Measurements from ENCODE around the gene RSPH10B2.
"Not testable (repeated sequence)": the region's sequence is repeated elsewhere in the genome, so short reads cannot be mapped to it uniquely, and the experiment has no call there.

RSPH10B2 gene

GRCh38 chr7:6728893-6729491, 24.9 kb upstream of the RSPH10B2 start:
- Histone ChIP-seq H3K4me2 (ENCODE audit: low read length) (peak overlapping the region; percentile 94), H3K9ac (ENCODE audit: low read depth, low read length) (peak overlapping the region; percentile 99), H3K4me3 (ENCODE audit: low read length) (peak overlapping the region; percentile 99)
- not testable (repeated sequence) for H3K36me3 ChIP-seq (ENCODE audit: insufficient read depth, low read length); H3K27me3 ChIP-seq (ENCODE audit: control insufficient read depth, insufficient read depth, low read length); H3K4me1 ChIP-seq (ENCODE audit: control insufficient read depth, insufficient read depth, low read length); H3K9me3 ChIP-seq (replicated peaks; ENCODE audit: low read length)

DNA sequence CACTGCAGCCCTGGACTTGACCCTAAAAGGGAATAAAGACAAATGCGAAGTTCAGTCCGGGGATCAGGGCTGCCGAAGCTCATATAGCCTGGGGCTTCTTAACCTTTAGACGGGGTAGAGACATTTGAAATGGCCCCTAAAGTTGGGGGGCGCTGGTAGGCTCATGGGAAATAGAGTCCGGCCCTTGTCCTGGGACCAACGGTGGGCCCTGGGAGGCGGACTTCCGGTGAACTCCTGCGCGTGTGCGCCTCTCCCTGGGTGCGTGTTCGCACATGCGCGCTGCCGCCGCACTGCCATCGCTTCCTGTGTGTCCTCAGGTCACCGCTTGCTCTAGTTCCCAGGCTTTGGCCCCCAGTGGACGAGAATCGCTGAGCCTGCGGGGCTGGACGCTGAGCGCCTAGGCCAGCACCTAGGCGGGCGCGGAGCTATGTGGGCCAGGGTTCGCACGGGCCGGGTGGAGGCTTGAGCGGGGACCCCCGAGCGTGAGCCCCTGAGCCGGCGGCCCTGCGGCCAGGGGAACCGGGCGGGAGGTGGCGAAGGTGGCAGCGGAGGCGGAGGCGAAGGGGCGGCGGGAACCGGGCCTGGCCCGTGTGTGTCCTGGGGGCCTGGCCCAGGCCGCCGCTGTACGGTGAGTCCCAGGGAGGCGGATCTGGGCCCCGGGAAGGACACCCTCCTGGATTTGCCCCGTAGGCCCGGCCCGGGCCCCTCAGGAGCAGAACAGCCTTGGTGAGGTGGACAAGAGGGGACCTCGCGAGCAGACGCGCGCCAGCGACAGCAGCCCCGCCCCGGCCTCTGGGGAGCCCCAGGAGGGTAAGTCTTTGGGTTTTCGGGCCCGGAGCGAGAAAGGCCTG, 24.2 kb upstream of the RSPH10B2 start:
- Histone ChIP-seq H3K4me3 (ENCODE audit: low read length) (peak overlapping the region; percentile 99), H3K4me2 (ENCODE audit: low read length) (peak overlapping the region; percentile 94), H3K36me3 (ENCODE audit: insufficient read depth, low read length) (peaks cover under 1% of the 10 kb centered on the region), H3K27me3 (ENCODE audit: control insufficient read depth, insufficient read depth, low read length) (no peaks in the 10 kb centered on the region), H3K9me3 (replicated peaks; ENCODE audit: low read length) (no peaks in the 10 kb centered on the region), H3K9ac (ENCODE audit: low read depth, low read length) (peak overlapping the region; percentile 99), H3K4me1 (ENCODE audit: control insufficient read depth, insufficient read depth, low read length) (peaks cover 8% of the 10 kb centered on the region)

DNA sequence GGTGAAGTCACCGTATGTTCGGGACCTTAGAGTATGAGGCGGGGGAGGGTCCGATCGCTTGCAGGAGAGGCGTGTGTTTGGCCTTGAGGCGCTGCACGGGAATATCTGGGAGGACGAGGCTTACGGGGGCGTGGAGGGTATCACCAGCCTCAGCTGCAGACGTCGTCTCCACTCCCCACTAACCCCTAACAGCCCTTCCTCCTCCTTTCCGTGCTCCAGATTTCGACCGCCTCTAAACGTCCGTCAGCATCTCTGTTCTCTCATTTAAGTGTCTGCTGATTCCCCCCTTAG, 23.6 kb upstream of the RSPH10B2 start:
- H3K27me3 ChIP-seq (ENCODE audit: control insufficient read depth, insufficient read depth, low read length) = no peaks in the 10 kb centered on the region
- peak overlapping the region; percentile 99 for H3K4me3 ChIP-seq (ENCODE audit: low read length)
- H3K9ac ChIP-seq (ENCODE audit: low read depth, low read length) = peak overlapping the region; percentile 99
- H3K9me3 ChIP-seq (replicated peaks; ENCODE audit: low read length) = no peaks in the 10 kb centered on the region
- H3K36me3 ChIP-seq (ENCODE audit: insufficient read depth, low read length) = peaks cover 6% of the 10 kb centered on the region
- H3K4me2 ChIP-seq (ENCODE audit: low read length) = peak overlapping the region; percentile 94
- peaks cover 8% of the 10 kb centered on the region for H3K4me1 ChIP-seq (ENCODE audit: control insufficient read depth, insufficient read depth, low read length)

DNA sequence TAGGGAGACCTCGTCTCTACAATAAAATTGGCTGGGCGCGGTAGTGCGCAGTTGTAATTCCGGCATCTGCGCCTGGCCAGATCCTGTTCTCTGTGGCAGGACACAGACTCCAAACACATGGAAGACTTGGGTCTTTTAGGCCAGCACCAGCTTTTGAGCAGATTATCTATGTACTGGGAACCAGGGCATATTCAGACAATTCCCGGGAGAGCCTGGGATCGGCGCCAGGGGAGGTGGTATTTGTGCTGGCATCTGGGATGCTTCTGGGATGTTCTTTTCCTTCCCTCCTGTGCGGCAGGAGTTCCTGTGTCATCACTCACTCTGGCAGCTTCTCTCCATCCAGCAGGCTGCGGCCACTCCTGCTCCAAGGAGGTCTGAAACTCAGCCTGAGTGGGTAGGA, 15.5 kb upstream of the RSPH10B2 start:
- not testable (repeated sequence) for H3K9ac ChIP-seq (ENCODE audit: low read depth, low read length); H3K27me3 ChIP-seq (ENCODE audit: control insufficient read depth, insufficient read depth, low read length); H3K9me3 ChIP-seq (replicated peaks; ENCODE audit: low read length); H3K4me2 ChIP-seq (ENCODE audit: low read length); H3K4me1 ChIP-seq (ENCODE audit: control insufficient read depth, insufficient read depth, low read length); H3K4me3 ChIP-seq (ENCODE audit: low read length)
- H3K36me3 ChIP-seq (ENCODE audit: insufficient read depth, low read length) = peaks cover 26% of the 10 kb centered on the region

GRCh38 chr7:6744410-6745100, 9.3 kb upstream of the RSPH10B2 start:
- not testable (repeated sequence) for H3K4me1 ChIP-seq (ENCODE audit: control insufficient read depth, insufficient read depth, low read length); H3K9ac ChIP-seq (ENCODE audit: low read depth, low read length); H3K27me3 ChIP-seq (ENCODE audit: control insufficient read depth, insufficient read depth, low read length); H3K4me3 ChIP-seq (ENCODE audit: low read length); H3K36me3 ChIP-seq (ENCODE audit: insufficient read depth, low read length); H3K4me2 ChIP-seq (ENCODE audit: low read length); H3K9me3 ChIP-seq (replicated peaks; ENCODE audit: low read length)

GRCh38 chr7:6749335-6749734, 4.6 kb upstream of the RSPH10B2 start:
- not testable (repeated sequence) for H3K4me2 ChIP-seq (ENCODE audit: low read length); H3K27me3 ChIP-seq (ENCODE audit: control insufficient read depth, insufficient read depth, low read length); H3K4me3 ChIP-seq (ENCODE audit: low read length); H3K36me3 ChIP-seq (ENCODE audit: insufficient read depth, low read length); H3K9ac ChIP-seq (ENCODE audit: low read depth, low read length); H3K9me3 ChIP-seq (replicated peaks; ENCODE audit: low read length); H3K4me1 ChIP-seq (ENCODE audit: control insufficient read depth, insufficient read depth, low read length)

GRCh38 chr7:6750173-6750572, 3.7 kb upstream of the RSPH10B2 start:
- H3K9me3 ChIP-seq (replicated peaks; ENCODE audit: low read length); H3K4me3 ChIP-seq (ENCODE audit: low read length); H3K4me2 ChIP-seq (ENCODE audit: low read length); H3K27me3 ChIP-seq (ENCODE audit: control insufficient read depth, insufficient read depth, low read length); H3K36me3 ChIP-seq (ENCODE audit: insufficient read depth, low read length); H3K9ac ChIP-seq (ENCODE audit: low read depth, low read length); H3K4me1 ChIP-seq (ENCODE audit: control insufficient read depth, insufficient read depth, low read length): not testable (repeated sequence)

DNA sequence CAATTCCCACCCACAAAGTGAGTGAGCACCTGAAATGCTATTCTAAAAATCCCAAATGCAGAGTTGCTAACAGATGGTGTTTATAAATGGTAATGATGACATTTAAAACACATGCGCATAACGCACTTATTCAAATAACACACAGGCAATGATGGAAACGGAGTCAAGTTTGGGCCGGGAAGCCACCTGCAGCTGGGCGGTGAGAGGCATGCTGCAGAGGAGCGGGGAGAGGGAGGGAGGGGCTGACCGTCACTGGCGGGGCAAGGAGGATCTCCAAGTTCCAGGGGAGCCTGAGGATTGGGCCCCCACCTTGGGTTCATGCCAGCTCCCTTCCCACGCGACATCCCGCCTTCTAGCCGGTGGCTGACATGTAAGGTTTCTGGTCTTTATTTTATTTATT, 7.3 kb downstream of the RSPH10B2 start:
- H3K4me1 ChIP-seq (ENCODE audit: control insufficient read depth, insufficient read depth, low read length); H3K9me3 ChIP-seq (replicated peaks; ENCODE audit: low read length); H3K4me2 ChIP-seq (ENCODE audit: low read length); H3K27me3 ChIP-seq (ENCODE audit: control insufficient read depth, insufficient read depth, low read length); H3K9ac ChIP-seq (ENCODE audit: low read depth, low read length); H3K36me3 ChIP-seq (ENCODE audit: insufficient read depth, low read length); H3K4me3 ChIP-seq (ENCODE audit: low read length): not testable (repeated sequence)

- H3K36me3 ChIP-seq (ENCODE audit: insufficient read depth, low read length); H3K27me3 ChIP-seq (ENCODE audit: control insufficient read depth, insufficient read depth, low read length); H3K4me1 ChIP-seq (ENCODE audit: control insufficient read depth, insufficient read depth, low read length); H3K9ac ChIP-seq (ENCODE audit: low read depth, low read length); H3K9me3 ChIP-seq (replicated peaks; ENCODE audit: low read length); H3K4me3 ChIP-seq (ENCODE audit: low read length); H3K4me2 ChIP-seq (ENCODE audit: low read length): not testable (repeated sequence)
Observed at GRCh38 chr7:6781581-6781980, 27.7 kb downstream of the RSPH10B2 start.

- not testable (repeated sequence) for H3K27me3 ChIP-seq (ENCODE audit: control insufficient read depth, insufficient read depth, low read length); H3K9ac ChIP-seq (ENCODE audit: low read depth, low read length); H3K4me2 ChIP-seq (ENCODE audit: low read length); H3K4me1 ChIP-seq (ENCODE audit: control insufficient read depth, insufficient read depth, low read length); H3K9me3 ChIP-seq (replicated peaks; ENCODE audit: low read length); H3K4me3 ChIP-seq (ENCODE audit: low read length); H3K36me3 ChIP-seq (ENCODE audit: insufficient read depth, low read length)
Observed at GRCh38 chr7:6789353-6789752, 35.5 kb downstream of the RSPH10B2 start.

DNA sequence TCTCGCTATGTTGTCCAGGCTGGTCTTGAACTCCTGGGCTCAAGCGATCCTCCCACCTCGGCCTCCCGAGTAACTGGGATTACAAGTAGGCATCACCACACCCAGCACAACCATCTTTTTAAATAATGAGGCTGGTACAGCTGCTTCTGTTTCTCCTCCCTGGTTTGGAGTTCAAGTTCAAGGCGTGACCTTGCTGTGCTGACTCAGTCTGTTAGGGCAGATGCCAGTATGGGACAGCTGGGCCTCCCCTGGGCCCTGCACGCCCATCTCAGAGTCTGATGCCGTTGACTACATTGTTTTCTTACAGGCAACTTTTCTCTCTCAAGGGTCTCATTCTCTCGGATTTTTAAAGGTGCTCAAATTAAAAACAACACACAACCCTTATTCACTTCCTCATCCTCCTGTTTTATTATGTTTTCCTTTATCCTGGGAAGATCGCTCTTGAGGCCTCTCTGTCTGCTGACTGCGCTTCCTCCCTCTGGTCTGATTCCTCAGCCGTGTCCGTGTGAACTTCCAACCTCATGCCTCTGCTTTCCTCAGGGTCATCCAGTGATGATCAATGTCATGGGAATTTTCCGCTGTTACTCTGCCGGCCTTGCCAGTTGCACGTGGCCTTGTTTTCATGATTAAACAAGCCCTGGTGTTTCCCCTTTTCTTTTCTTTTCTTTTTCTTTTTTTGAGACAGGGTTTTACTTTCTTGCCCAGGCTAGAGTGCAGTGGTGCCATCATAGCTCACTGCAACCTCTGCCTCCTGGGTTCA, 38.4 kb downstream of the RSPH10B2 start:
- H3K4me3 ChIP-seq (ENCODE audit: low read length); H3K4me1 ChIP-seq (ENCODE audit: control insufficient read depth, insufficient read depth, low read length); H3K27me3 ChIP-seq (ENCODE audit: control insufficient read depth, insufficient read depth, low read length); H3K36me3 ChIP-seq (ENCODE audit: insufficient read depth, low read length); H3K4me2 ChIP-seq (ENCODE audit: low read length); H3K9ac ChIP-seq (ENCODE audit: low read depth, low read length); H3K9me3 ChIP-seq (replicated peaks; ENCODE audit: low read length): not testable (repeated sequence)
